Ecto neural progenitor cell (in vitro differentiated cells): ENCODE data around the gene IMMP2L.
"Not testable (repeated sequence)": the region's sequence is repeated elsewhere in the genome, so short reads cannot be mapped to it uniquely, and the experiment has no call there.

Source experiments
- DNase-seq: peaks from one replicate; pipeline ENCODE4 v3.0.0-alpha.2; 2018; ENCODE audit warnings: low spot score

The IMMP2L gene

GRCh38 chr7:111508387-111508786 is 53.9 kb downstream of the IMMP2L start:
- no peak for DNase-seq

DNA sequence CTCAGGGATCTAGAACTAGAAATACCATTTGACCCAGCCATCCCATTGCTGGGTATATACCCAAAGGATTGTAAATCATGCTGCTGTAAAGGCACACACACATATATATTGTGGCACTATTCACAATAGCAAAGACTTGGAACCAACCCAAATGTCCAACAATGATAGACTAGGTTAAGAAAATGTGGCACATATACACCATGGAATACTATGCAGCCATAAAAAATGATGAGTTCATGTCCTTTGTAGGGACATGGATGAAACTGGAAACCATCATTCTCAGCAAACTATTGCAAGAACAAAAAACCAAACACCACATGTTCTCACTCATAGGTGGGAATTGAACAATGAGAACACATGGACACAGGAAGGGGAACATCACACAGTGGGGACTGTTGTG is 56.9 kb downstream of the IMMP2L start:
- DNase-seq, result not testable (repeated sequence)

DNA sequence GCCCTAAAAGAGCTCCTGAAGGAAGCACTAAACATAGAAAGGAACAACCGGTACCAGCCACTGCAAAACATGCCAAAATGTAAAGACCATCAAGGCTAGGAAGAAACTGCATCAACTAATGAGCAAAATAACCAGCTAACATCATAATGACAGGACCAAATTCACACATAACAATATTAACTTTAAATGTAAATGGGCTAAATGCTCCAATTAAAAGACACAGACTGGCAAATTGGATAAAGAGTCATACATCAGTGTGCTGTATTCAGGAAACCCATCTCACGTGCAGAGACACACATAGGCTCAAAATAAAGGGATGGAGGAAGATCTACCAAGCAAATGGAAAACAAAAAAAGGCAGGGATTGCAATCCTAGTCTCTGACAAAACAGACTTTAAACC is 60.5 kb downstream of the IMMP2L start:
- DNase-seq, result not testable (repeated sequence)

- no peak for DNase-seq
Observed at GRCh38 chr7:111499027-111499426, 63.3 kb downstream of the IMMP2L start.

GRCh38 chr7:111498391-111499007 is 63.8 kb downstream of the IMMP2L start:
- no peak for DNase-seq

DNA sequence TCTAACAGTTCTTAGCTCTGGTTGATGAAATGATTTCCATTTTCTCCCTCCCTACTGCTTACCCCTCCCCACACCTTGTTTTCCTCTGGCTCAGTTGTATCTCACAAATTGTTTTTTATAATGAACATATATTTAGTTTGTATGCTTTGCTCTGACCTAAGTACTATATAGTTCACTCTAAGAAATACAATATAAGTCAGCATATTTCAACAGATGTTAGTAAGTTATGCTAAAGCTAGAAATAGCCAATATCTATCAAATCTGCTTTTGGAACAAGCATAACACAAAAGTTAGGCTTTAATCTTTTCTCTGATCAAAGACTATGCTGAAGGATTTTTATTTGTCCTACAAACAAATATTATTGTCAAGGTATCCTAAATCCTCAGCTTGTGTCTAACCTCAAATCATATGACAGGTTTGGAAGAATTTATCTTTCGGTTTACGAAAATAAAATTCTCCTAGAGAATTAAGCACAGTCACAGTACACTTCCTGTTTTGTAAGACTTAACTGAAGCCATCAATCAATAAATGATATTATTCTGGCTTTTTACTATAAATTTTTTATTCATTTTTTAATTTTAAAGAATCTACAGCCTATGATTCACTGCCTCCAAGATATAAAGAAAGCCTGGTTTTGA is 67.0 kb downstream of the IMMP2L start:
- DNase-seq, result no peak

DNA sequence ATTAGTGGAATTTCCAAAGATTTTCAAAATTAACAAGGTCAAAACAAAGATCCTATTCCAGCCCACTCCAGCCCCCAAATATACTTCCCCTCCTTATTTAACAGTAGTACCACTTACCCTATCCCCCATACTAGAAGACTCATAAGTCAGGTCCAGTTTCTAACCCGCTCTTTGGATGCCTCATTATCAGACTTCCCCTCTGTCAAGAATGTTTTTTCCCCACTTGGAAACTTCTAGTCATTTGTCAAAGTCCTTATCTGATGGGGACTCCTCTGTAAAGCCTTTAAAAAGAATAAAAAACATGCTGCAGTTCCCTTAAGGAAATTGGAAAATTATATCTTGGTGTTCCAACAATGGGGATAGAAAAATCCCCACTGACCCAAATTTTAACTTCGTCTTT is 70.1 kb downstream of the IMMP2L start:
- no peak for DNase-seq

GRCh38 chr7:111486472-111487142 is 75.7 kb downstream of the IMMP2L start:
- no peak for DNase-seq

DNA sequence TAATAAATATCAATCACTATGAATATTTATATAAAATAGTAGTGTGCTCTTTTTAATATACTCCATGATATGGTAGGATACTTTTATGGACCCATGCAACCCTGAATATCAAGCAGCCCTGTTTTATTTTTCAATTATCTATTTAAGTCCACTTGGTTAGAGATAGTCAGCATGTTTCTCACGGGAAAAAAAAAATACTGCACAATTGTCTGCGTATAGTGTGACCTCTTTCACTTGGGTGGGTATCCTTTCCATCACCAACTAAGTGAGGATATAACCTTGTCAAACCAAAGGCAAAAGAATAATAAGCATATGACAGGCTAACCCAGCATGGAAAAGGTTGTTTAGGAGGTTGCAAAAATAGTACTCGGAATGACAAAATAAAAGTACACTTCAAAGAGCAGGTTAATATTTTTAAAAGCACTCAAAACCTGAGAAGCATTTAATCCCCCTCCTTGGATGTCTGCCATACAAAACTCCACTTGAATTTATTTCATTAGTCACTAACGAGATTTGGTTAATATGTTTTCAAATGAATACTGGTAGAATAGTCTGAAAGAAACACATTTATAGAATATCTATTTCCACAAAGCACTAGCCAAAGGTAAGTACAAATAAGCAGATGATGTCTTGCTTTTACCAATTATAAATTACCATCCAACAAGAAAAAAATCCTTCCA is 76.5 kb downstream of the IMMP2L start:
- no peak for DNase-seq

GRCh38 chr7:111483078-111483477 is 79.2 kb downstream of the IMMP2L start:
- DNase-seq, result no peak

DNA sequence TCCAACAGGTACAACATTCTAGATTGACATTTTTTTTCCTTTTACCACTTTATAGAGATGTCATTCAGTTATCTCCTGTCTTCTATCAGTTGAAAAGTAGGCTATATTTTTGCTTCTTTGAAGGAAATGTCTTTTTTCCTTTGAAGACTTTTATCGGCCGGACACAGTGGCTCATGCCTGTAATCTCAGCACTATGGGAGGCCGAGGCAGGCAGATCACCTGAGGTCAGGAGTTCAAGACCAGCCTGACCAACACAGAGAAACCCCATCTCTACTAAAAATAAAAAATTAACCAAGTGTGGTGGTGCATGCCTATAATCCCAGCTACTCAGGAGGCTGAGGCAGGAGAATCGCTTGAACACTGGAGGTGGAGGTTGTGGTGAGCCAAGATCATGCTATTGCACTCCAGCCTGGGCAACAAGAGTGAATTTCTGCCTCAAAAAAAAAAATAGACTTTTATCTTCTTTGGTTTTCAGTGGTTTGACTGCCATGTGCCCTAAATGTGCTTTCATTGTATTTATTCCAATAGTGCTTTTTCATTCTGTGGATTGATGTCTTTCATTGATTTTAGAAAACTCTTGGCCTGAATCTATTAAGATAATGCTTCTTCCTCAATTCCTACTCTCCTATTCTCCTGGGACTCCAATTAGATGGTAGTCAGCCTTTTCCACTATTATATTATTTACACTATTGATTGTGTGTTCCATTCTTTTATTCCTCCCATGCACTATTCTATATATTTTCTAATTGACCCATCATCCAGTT is 84.6 kb downstream of the IMMP2L start:
- DNase-seq, result no peak

DNA sequence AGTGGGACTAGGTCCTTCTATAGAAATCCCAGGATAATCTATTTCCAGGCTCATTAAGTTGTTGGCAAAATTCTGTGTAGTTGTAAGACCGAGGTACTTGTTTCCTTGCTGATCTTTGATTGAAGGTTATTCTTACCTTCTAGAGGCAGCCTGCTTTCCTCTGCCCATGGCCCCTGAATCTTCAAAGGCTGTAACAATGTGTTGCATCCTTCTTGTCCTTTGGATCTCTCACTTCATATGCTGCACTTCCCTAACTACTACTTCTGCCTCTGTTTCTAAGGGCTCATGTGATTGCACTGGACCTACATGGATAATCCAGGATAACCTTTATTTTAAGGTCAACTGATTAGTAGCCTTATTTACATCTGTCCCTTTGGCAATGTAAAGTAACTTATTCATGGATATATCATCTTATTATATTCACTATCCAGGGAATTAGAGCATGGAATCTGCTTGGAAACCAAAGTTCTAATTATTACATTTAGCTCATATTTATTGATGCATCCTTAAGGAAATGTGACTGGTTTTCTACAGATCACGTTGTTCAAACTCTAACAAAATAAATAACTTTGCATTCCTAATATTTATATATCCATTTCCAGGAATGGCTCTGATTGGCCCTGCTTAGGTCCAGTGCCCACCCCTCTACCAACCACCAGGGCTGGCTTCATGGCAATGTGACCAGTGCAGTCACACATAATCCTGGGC is 85.6 kb downstream of the IMMP2L start:
- DNase-seq, result no peak

DNA sequence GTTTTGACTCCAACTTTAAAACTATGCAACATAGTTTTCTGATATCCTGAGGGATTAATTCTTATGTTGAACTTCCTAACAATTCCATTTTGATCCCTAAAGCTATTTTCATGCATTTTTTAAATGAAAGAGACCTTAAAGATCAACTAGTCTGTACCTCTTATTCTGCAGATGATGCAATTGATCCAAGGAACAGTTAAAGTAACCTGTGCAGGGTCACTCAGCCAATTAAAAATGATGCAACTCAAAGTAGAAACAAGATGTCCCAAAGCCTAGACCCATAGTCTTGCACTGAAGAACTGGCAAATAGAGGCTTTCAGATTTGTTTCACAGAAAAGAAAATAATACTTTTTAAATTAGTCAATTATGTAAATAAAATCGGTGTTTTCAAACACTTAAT is 86.3 kb downstream of the IMMP2L start:
- no peak for DNase-seq

- no peak for DNase-seq
Observed at GRCh38 chr7:111475419-111475748, 86.9 kb downstream of the IMMP2L start.

- DNase-seq, result no peak
Observed at GRCh38 chr7:111474723-111475418, 87.4 kb downstream of the IMMP2L start.

GRCh38 chr7:111473449-111474198 is 88.7 kb downstream of the IMMP2L start:
- no peak for DNase-seq

DNA sequence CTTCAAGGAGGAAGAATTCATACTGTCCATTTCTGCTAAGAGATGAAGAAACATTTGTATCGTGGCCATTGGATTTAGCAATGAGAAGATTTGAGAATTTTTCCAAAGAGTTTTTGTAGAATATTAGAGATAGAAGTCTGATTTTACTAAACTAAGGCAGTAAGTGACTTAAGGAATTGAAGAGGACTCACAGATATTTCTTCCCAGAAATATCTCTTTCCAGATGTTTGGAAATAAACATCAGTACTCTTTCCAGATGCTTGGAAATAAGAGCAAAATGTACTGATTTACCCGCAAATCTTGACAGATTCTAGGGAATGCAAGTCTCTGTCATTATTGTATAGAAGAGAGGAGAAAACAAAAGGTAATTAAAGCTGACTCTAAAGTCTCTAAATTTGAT is 91.3 kb downstream of the IMMP2L start:
- DNase-seq, result no peak

GRCh38 chr7:111469894-111470293 is 92.4 kb downstream of the IMMP2L start:
- not testable (repeated sequence) for DNase-seq

DNA sequence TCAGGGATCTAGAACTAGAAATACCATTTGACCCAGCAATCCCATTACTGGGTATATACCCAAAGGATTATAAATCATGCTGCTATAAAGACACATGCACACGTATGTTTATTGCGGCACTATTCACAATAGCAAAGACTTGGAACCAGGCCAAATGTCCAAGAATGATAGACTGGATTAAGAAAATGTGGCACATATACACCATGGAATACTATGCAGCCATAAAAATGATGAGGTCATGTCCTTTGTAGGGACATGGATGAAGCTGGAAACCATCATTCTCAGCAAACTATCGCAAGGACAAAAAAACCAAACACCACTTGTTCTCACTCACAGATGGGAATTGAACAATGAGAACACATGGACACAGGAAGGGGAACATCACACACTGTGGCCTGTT is 96.5 kb downstream of the IMMP2L start:
- not testable (repeated sequence) for DNase-seq

- no peak for DNase-seq
Observed at GRCh38 chr7:111460695-111461094, 101.6 kb downstream of the IMMP2L start.
